Nephron progenitor cell (in vitro differentiated cells): ENCODE data around the gene SLCO2A1.

Source experiments
- DNase-seq: peaks from one replicate; pipeline ENCODE4 v3.0.0; 2021
- H3K27ac Mint-ChIP-seq: 2 replicates; pipeline ENCODE4 v1.8.0; 2021; ENCODE audit warnings: mild to moderate bottlenecking, moderate library complexity, mixed read lengths
- H3K27me3 Mint-ChIP-seq: 2 replicates; pipeline ENCODE4 v1.8.0; 2021; ENCODE audit warnings: mild to moderate bottlenecking, low read depth, mixed read lengths; ENCODE audit not compliant: poor library complexity
- H3K36me3 Mint-ChIP-seq: 2 replicates; pipeline ENCODE4 v1.8.0; 2021; ENCODE audit warnings: low read depth, mixed read lengths
- H3K4me1 Mint-ChIP-seq: 2 replicates; pipeline ENCODE4 v1.8.0; 2021; ENCODE audit warnings: mixed read lengths
- H3K4me3 Mint-ChIP-seq: 2 replicates; pipeline ENCODE4 v1.8.0; 2021; ENCODE audit warnings: mild to moderate bottlenecking, moderate library complexity, mixed read lengths
- H3K9me3 Mint-ChIP-seq: 2 replicates; pipeline ENCODE4 v1.8.0; 2021; ENCODE audit warnings: mild to moderate bottlenecking, moderate library complexity, mixed read lengths
- CTCF ChIP-seq: fragments of 200-600 bp; sonication (generic); IDR thresholded peaks from 2 replicates; pipeline ENCODE4 v1.5.0; 2021; ENCODE audit warnings: antibody characterized with exemption

Gene SLCO2A1

GRCh38 chr3:134075846-134076245 is 46.1 kb upstream of the SLCO2A1 start:
- H3K27me3 Mint-ChIP-seq, result no peaks in the 10 kb centered on the region
- no peak overlapping the region for H3K27ac Mint-ChIP-seq
- no peak overlapping the region for H3K4me3 Mint-ChIP-seq
- no peak for TF ChIP-seq CTCF
- peaks cover 21% of the 10 kb centered on the region for H3K4me1 Mint-ChIP-seq
- peaks cover 6% of the 10 kb centered on the region for H3K36me3 Mint-ChIP-seq
- DNase-seq, result no peak
- H3K9me3 Mint-ChIP-seq, result peaks cover 25% of the 10 kb centered on the region

DNA sequence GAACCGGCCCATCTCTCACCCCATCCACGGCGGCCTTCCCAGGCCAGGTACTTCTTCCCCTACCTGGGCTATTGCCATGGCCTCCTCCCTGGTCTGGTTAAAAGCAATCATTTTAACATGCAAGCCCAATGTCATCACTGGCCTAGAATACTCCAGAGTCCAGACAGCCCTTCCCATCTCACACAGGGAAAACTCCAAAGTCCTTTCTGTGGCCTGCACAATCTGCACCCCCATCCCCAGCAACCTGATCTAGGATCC is 45.8 kb upstream of the SLCO2A1 start:
- Mint-ChIP-seq H3K27me3 (no peaks in the 10 kb centered on the region), H3K27ac (no peak overlapping the region), H3K36me3 (peaks cover 6% of the 10 kb centered on the region), H3K4me3 (no peak overlapping the region), H3K9me3 (peaks cover 22% of the 10 kb centered on the region), H3K4me1 (peaks cover 24% of the 10 kb centered on the region)
- DNase-seq, result no peak
- TF ChIP-seq CTCF, result no peak

- Mint-ChIP-seq H3K27me3 (no peaks in the 10 kb centered on the region), H3K9me3 (peaks cover 19% of the 10 kb centered on the region)
- no peak for TF ChIP-seq CTCF
These were observed 45.3 kb upstream of the SLCO2A1 start for GRCh38 chr3:134074790-134075567.

GRCh38 chr3:134074001-134074789 is 44.5 kb upstream of the SLCO2A1 start:
- H3K9me3 Mint-ChIP-seq, result peaks cover 18% of the 10 kb centered on the region
- TF ChIP-seq CTCF, result no peak
- peaks cover 5% of the 10 kb centered on the region for H3K36me3 Mint-ChIP-seq
- DNase-seq, result no peak
- no peak overlapping the region for H3K27ac Mint-ChIP-seq
- H3K4me3 Mint-ChIP-seq, result no peak overlapping the region
- H3K27me3 Mint-ChIP-seq, result no peaks in the 10 kb centered on the region
- H3K4me1 Mint-ChIP-seq, result peaks cover 30% of the 10 kb centered on the region

More at GRCh38 chr3:134074790-134075567, 45.3 kb upstream of the SLCO2A1 start:
- no peak overlapping the region for H3K4me3 Mint-ChIP-seq
- no peak for DNase-seq
- peaks cover 3% of the 10 kb centered on the region for H3K36me3 Mint-ChIP-seq
- H3K27ac Mint-ChIP-seq, result no peak overlapping the region
- peaks cover 24% of the 10 kb centered on the region for H3K4me1 Mint-ChIP-seq

DNA sequence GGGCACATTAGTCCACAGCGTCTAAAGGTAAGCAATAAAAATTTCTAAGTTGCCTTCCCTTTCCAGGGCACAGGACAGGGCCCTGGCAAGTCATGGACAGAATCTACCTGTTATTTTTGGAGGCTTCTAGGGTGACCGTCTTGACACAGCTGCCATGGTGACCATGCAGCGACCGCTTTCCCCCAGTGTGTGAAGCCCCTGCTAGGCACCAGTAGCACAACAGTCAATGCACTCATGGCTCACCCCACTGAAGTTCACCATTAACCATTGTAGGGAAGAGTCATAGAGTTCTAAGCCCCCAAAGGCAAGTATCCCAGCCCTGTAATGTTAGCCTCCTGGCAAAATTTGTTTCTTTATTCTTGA is 43.8 kb upstream of the SLCO2A1 start:
- H3K4me1 Mint-ChIP-seq, result peaks cover 30% of the 10 kb centered on the region
- H3K36me3 Mint-ChIP-seq, result peaks cover 5% of the 10 kb centered on the region
- DNase-seq, result no peak
- no peaks in the 10 kb centered on the region for H3K27me3 Mint-ChIP-seq
- H3K9me3 Mint-ChIP-seq, result peaks cover 14% of the 10 kb centered on the region
- no peak for TF ChIP-seq CTCF
- no peak overlapping the region for H3K4me3 Mint-ChIP-seq
- H3K27ac Mint-ChIP-seq, result no peak overlapping the region
